ENCODE measurements around the gene EAPP.
"Not testable (repeated sequence)": the region's sequence is repeated elsewhere in the genome, so short reads cannot be mapped to it uniquely, and the experiment has no call there.

Gene EAPP

DNA sequence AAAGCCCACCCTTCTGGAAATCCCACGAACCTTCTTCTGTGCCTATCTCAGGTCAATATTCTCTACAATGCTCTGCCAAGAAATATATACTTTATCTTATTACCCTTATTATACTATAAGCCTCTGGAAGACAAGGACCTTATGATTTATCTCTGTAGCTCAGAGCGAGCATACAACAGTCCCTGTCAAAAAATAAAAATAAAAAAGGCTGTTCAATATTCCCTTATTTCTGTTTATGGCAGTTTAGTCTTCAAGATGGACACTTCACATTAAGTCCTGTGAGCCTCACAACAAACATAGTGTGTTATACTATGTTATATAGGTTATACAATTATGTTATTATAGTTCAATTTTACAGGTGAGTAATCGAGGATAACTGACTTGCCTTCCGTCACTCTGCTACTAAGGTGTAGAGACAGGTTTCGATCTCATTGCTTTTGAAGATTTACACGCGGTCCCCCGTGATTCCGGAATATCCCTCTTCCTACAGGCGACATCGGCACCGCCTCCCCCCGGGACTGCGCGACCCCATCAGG is 562 bp downstream of the EAPP start:
- DNase-seq (ENCODE audit: low read depth in 1 of 2, low spot score in 1 of 2): no peak

DNA sequence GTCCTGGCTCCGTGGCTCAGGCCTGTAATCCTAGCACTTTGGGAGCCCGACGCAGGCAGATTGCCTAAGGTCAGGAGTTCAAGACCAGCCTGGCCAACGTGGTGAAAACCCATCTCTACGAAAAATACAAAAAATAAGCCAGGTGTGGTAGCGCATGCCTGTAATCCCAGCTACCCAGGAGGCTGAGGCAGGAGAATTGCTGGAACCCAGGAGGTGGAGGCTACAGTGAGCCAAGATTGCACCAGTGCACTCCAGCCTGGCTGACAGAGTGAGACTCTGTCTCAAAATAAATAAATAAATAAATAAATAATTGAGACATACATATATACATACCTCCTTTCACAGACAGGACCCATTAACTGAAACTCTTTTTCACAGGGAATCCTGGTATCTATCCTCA is 1.4 kb downstream of the EAPP start:
- not testable (repeated sequence) for DNase-seq (ENCODE audit: low read depth in 1 of 2, low spot score in 1 of 2)

DNA sequence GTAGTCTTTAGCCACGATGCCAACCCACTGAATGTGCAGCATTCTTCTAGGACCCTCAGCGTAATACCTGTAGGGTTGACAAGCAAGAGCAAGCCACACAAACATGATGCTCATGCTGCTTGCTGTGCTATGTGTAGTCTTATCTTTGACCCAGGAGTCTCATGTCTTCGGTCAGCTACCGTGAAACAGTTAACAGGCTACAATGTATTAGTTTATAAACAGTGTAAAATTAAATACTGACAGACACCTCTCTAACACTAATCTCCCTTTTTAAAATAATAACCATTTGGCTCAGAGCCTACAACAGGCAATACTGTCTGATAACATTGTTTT is 1.9 kb downstream of the EAPP start:
- no peak for DNase-seq (ENCODE audit: low read depth in 1 of 2, low spot score in 1 of 2)

DNA sequence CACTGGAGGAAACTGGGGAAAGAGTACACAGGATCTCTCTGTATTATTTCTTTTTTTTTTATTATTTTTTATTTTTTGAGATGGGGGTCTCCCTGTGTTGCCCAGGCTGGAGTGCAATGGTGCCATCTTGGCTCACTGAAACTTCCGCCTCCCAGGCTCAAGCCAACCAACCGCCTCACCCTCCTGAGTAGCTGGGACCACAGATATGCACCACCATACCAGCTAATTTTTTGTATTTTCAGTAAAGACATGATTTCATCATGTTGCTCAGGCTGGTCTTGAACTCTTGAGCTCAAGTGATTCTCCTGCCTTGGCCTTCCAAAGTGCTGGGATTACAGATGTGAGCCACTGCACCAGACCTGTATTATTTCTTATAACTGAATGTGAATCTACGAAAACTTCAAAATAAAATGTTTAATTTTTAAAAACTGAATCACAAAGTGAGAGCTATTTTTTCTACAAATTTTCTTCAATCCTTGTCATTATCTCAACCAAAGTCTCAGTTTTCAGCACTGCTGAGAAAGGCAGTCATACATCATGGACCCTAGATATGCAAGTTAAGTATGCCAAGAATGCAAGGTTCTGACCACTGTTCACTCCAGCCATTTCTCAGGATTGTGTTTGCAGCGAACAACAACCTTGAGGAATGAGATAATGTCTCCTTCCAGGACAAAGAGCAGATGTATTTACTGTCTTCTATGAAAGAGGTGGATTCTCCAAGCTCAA is 2.4 kb downstream of the EAPP start:
- no peak for DNase-seq (ENCODE audit: low read depth in 1 of 2, low spot score in 1 of 2)

DNA sequence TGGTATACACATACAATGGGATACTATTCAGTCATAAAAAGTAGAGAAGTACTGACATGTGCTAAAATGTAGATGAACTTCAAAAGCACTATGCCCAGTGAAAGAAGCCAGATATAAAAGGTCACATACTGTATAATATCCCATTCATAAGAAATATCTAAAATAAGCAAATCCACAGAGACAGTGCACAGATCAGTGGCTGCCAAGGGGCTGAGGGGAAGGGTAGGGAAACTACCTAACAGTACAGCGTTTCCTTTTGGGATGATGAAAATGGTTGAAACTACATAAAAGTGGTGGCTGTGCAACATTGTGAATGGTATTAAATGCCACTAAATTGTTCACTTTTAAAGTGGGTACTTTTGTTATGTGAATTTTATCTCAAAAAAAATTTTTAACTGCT is 11.9 kb downstream of the EAPP start:
- no peak for DNase-seq (ENCODE audit: low read depth in 1 of 2, low spot score in 1 of 2)

DNA sequence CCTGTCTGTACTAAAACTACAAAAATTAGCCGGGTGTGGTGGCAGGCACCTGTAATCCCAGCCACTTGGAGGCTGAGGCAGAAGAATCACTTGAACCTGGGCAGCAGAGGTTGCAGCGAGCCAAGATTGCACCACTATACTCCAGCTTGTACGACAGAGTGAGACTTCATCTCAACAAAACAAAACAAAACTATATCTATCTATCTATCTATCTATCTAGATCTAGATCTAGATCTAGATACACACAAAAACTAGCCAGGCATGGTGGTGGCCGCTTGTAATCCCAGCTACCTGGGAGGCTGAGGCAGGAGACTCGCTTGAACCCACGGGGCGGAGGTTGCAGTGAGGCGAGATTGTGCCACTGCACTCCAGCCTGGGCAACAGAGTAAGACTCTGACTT is 15.3 kb downstream of the EAPP start:
- not testable (repeated sequence) for DNase-seq (ENCODE audit: low read depth in 1 of 2, low spot score in 1 of 2)

DNA sequence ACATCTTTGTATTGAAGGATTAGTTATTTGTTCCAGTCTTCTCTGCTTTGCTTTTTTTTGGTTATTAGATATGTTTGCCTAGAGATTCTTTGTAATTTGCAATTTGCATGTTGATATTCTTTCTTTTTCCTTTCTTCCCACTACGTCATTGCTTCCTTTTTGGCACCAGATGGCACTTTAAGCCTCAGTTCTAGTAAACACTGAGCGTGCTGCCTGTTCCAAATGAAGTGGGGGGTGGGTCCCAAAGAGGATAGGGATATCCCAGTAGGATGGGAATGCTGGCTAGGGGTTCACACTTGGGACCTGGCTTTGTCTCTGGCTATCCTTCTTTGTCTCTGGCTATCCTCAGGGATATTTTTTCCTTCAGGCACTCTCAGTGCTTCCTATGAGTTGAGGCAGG is 17.0 kb downstream of the EAPP start:
- no peak for DNase-seq (ENCODE audit: low read depth in 1 of 2, low spot score in 1 of 2)

DNA sequence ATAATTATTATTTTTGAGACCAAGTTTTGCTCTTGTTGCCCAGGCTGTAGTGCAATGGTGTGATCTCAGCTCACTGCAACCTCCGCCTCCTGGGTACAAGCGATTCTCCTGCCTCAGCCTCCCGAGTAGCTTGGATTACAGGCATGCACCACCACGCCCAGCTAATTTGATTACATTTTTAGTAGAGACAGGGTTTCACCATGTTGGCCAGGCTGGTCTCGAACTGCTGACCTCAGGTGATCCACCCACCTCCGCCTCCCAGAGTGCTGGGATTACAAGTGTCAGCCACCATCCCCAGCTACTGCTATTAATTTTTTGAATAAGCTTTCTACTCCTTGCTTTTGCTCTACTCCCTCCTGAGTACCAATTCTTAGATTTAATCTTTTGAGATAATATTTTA is 18.4 kb downstream of the EAPP start:
- not testable (repeated sequence) for DNase-seq (ENCODE audit: low read depth in 1 of 2, low spot score in 1 of 2)

DNA sequence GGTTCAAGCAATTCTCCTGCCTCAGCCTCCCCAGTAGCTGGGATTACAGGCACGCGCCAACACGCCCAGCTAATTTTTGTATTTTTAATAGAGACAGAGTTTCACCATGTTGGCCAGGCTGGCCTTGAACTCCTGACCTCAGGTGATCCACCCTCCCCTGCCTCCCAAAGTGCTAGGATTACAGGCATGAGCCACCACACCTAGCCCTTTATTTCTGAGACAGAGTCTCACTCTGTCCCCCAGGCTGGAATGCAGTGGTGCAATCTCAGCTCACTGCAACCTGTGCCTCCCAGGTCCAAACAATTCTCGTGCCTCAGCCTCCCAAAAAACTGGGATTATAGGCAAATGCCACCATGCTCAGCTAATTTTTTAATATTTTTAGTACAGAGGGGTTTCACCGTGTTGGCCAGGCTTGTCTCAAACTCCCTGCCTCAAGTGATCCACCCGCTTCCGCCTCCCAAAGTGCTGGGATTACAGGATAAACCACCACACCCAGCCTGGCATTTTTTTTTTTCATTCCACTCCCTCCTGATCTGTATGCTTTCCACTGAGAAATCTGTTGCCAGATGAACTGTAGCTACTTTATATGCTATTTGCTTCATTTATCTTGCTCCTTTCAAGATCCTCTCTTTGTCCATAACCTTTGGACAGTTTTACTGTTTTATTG is 19.1 kb downstream of the EAPP start:
- not testable (repeated sequence) for DNase-seq (ENCODE audit: low read depth in 1 of 2, low spot score in 1 of 2)

DNA sequence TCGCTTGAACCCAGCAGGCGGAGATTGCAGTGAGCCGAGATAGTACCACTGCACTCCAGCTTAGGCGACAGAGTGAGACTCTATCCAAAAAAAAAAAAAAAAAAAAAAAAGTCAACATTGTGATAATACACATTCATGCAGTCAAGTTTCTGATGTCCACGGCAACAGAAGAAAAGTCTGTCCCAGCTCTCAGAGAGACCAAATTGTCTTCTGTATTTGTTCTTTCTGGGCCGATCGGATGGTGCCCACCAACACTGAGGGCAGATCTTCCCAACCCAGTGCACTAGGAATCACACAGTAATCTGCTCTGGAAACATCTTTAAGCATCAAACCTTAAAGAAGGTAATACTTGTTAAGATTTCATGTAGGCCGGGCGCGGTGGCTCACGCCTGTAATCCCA is 31.6 kb downstream of the EAPP start:
- DNase-seq (ENCODE audit: low read depth in 1 of 2, low spot score in 1 of 2): no peak

DNA sequence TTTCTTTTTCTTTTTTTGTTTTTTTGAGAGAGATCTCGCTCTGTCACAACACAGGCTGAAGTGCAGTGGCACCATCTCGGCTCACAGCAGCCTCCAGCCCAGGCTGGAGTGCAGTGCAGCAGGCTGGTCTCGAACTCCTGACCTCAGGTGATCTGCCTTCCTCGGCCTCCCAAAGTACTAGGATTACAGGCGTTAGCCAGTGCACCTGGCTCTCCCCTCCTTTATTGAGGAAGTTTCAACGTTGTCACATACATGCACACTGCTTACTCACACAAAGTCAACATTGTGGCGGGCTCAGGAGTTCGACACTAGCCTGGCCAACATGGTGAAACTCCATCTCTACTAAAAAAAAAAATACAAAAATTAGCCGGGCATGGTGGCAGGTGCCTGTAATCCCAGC is 32.0 kb downstream of the EAPP start:
- DNase-seq (ENCODE audit: low read depth in 1 of 2, low spot score in 1 of 2): no peak

DNA sequence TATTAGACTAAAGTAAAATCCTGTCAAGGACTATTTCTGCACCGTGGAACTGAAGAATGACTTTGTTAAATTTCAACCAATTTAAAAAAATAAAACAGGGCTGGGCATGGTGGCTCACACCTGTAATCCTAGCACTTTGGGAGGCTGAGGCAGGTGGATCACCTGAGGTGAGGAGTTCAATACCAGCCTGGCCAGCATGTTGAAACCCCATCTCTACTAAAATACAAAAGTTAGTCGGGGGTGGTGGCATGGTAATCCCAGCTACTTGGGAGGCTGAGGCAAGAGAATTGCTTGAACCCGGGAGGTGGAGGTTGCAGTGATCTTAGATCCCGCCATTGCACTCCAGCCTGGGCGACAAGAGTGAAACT is 34.4 kb downstream of the EAPP start:
- DNase-seq (ENCODE audit: low read depth in 1 of 2, low spot score in 1 of 2): not testable (repeated sequence)

DNA sequence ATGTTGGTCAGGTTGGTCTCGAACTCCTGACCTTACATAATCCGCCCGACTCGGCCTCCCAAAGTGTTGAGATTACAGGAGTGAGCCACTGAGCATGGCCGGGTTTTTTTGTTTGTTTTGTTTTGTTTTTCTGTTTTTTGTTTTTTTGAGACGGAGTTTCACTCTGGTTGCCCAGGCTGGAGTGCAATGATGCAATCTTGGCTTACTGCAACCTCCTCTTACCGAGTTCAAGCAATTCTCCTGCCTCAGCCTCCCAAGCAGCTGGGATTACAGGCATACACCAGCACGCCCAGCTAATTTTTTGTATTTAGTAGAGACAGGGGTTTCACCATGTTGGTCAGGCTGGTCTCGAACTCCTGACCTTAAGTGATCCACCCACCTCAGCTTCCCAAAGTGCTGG is 35.5 kb downstream of the EAPP start:
- DNase-seq (ENCODE audit: low read depth in 1 of 2, low spot score in 1 of 2): not testable (repeated sequence)

DNA sequence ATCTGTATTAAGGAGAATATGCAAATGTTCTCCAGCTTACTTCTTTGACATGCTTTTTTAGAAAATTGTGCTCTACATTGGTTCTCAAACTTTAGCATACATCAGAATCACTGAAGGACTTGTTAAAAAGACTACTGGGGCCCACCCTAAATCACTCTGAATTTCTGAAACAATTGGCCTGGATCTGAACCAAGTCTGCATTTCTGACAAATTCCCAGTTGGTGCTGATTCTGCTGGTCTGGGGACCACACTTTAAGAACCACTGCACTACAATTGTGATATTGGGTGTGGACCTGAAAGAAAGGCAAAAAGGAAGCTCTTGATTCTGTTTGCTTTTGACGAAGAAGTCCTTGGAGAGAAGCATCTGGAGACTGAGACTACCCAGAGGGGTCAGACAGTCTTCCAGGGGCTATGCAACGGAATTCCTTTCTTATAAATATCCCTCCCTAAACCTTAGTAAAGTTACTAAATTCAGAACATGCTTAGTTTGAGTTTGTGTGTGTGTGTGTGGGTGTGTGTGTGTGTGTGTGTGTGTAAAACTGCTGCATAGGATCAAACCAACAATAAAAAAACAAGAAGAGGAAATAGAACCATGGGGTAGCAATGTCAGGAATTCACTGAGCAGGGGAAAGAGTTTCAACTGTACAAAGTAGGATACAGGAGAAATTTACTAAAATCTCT is 36.8 kb downstream of the EAPP start:
- no peak for DNase-seq (ENCODE audit: low read depth in 1 of 2, low spot score in 1 of 2)

DNA sequence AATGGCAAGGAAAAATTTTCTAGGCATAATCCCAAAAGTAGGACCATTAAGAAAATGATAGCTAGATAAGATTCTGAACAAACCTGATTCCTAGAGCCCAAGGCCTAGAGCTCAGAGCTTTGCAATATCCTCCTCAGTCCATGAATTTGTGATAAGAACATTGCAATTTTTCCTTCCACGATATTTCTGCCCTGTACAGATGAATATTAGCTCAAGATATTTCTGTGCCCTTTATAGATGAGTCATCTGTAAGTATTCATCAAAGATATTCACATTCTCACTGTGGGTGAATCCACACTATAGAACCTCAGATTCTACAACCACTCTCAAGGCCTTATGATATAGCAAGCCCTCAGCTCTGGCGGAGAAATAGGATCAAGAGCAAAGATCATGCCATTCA is 37.5 kb downstream of the EAPP start:
- no peak for DNase-seq (ENCODE audit: low read depth in 1 of 2, low spot score in 1 of 2)

DNA sequence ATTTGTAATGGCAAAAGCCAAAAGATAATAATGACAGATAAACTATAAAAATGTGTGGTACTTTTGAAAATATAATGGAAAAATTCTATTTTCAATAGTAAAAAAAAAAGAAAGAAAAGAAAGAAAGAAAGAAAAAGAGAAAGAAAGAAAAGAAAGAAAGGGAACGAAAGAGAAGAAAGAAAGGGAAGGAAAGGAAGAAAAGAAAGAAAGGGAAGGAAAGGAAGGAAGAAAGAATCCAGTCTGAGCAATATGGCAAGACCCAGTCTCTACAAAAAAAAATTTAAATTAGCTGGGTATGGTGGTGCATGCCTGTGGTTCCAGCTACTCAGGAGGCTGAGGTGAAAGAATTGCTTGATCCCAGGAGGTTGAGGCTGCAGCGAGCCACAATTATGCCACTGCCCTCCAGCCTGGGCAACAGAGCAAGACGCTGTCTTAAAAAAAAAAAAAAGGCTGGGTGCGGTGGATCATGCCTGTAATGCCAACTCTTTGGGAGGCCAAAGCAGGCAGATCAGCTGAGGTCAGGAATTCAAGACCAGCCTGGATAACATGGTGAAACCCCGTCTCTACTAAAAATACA is 38.4 kb downstream of the EAPP start:
- DNase-seq (ENCODE audit: low read depth in 1 of 2, low spot score in 1 of 2): no peak

DNA sequence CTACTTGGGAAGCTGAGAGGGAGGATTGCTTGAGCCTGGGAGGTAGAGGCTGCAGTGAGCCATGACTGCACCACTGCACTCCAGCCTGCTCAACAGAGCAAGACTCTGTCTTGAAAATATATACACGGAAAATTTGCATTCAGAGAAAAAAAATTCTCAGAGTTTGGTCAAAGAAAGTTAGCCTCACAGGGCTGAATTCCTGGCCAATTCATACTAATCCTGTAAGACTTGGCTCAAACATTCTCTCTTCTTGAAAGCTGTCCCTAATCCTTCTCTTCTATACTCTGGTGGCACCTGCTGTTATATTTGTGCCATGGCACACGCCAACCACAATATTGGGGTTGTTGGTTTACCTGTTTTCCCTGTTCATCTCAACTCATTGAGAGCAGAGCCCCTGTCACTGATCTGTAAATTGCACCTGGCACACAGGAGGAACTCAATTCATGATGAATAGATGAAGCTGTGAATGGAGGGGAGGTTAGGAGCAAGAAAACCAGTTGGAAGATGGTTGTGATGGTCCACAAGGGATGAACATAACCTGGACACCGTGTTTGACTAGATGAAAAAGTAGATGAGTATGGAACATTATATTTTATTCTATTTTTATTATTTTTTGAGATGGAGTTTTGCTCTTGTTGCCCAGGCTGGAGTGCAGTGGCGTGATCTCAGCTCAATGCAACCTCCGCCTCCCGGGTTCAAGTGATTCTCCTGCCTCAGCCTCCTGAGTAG is 40.7 kb downstream of the EAPP start:
- DNase-seq (ENCODE audit: low read depth in 1 of 2, low spot score in 1 of 2): no peak

DNA sequence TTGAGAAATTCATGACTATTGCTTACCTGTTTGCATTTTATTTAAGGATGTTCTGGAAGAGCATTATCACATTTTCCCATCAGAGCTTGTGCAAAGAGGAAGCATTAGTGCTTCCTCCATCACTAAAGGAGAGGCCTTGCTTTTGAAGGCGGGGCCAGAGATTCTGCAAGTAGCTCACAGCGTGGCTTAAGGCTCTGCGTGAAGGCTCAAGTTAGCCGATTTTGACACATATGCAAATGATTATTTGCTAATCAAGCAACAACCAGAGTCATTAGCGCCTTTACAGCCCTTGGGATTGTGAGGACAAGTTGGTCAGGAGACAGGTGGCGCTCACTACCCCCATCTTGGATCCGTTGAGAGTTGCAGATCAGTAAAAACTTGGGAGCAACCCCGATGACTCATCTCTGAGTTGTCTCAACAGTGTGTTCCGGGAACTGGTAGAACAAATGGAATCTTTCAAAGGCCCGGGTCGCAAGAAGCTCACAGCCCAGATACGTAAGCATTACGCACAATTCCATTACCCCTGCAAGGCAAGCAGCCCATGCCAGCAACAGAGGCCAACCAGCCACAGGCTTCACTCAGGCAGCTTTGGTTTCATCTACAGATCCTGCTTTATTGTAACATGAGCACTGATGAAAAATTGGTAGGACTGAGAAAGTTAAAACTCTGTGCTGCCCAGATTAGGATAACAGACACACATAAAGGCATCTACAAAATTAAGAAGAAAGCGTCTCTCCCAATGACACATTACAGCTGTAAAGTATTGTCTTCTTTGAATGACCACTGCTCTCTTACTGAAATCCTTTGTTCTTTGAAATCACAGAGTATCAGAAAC is 42.6 kb downstream of the EAPP start:
- no peak for DNase-seq (ENCODE audit: low read depth in 1 of 2, low spot score in 1 of 2)

DNA sequence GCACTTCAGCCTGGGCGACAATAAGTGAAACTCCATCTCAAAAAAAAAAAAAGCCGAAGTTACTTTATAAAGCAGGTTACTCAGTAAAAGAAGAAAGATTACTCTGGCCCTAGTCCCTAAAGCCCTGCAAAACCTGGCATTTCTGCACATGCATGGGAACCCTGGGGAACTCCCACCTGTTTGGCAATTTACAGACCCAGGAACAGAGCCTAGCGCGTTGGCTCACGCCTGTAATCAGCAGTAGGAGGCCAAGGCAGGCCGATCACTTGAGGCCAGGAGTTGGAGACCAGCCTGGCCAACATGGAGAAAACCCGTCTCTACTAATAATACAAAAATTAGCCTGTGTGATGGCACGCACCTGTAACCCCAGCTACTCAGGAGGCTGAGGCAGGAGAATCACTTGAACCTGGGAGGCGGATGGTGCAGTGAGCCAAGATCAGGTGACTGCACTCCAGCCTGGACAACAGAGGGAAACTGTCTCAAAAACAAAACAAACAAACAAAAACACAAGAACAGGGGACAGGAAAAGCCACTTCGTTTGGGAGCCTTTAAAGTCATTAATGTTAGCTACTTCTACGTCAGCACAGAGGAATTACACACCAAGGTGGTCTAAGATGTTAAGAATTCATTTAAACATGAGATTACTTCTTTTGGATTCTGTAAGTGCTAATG is 43.4 kb downstream of the EAPP start:
- no peak for DNase-seq (ENCODE audit: low read depth in 1 of 2, low spot score in 1 of 2)

DNA sequence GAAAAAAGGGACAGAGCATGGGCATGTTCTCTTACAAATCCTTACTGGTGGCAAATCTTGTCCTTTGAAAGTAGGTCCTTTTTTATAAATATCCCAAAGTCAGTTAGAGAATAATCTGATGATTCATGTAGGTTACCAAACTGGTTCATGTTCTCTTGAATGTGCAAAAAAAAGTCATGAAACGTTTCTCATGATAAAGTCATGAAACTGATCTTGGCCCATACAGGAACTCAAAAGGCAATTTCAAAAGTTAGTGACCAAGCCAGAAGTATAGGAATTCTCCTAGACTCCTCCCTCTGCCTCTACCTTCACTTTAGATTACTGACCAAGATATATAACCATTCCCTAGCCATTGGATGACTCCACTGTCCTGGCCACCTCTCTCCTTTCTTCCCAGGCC is 50.2 kb downstream of the EAPP start:
- DNase-seq (ENCODE audit: low read depth in 1 of 2, low spot score in 1 of 2): no peak
